Measurements from ENCODE around the gene PLPP7. TPM values are rescaled to one million over a fixed set of nuclear protein-coding genes. Genes with fewer than 3 reads are reported as not detected.
"Not testable (repeated sequence)": the region's sequence is repeated elsewhere in the genome, so short reads cannot be mapped to it uniquely, and the experiment has no call there.

The PLPP7 gene
- total RNA-seq, 1 experiment from 2014 or later: not detected

DNA sequence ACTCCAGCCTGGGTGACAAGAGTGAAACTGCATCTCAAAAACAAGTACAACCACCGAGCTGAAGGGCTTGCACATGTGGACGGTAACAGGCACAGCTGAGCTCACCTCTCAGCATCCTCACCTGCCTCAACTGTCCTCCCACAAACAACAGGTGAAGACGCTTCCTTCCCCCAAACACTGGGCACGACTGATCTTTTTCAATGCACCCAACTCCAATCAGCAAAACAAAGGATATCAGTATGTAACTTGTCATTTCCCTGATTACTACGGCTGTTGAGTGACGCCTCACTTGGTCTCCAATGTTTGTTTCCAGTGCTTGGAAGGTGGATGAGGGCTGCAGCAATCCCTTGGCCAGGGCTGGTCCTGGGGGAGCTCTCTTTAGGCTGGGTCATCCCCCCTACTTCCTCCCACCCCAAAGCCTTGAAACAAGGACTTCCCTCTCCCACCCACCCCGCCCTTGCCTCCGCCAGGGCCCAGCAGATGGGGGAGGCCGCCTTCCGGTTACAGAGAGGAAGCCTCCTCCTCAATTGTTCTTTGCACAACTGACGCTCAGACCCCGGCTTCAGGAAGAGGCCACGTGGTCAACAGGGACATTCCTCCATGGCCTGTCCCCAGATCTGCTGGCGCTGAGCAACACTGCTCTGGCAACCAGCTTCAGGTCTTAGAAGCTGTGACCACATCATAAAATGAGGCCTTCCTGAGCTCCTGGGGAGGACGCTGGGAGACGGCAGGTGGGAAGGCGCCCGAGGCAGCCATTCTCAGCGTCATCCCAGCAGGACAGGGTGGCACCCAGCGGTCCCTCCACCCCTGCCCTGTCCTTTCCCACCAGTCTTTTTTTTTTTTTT is 19.1 kb upstream of the PLPP7 start:
- CTCF ChIA-PET: no interaction called here
- H4K20me1 ChIP-seq (ENCODE audit: insufficient read depth): no peaks in the 10 kb centered on the region
- no peak for DNase-seq
- POLR2A ChIA-PET (ENCODE audit: unreplicated experiment): interaction anchor here (0.7 kb wide), 1 partner anchor 97 kb away, joined by 3 read pairs; no protein-coding TSS in a partner anchor
- H3K36me3 ChIP-seq (ENCODE audit: low read depth): no peaks in the 10 kb centered on the region
- no peaks in the 10 kb centered on the region for H3F3A ChIP-seq (ENCODE audit: insufficient read depth, low read depth)
- H3K4me2 ChIP-seq: no peak overlapping the region
- no peaks in the 10 kb centered on the region for H3K9me3 ChIP-seq (ENCODE audit: insufficient read depth, low read depth)
- no peak overlapping the region for H3K27ac ChIP-seq
- TF ChIP-seq EZH2 (IDR thresholded peaks at IDR 0.05; ENCODE audit: low read depth): no peak
- TF ChIP-seq, protein P1, sequence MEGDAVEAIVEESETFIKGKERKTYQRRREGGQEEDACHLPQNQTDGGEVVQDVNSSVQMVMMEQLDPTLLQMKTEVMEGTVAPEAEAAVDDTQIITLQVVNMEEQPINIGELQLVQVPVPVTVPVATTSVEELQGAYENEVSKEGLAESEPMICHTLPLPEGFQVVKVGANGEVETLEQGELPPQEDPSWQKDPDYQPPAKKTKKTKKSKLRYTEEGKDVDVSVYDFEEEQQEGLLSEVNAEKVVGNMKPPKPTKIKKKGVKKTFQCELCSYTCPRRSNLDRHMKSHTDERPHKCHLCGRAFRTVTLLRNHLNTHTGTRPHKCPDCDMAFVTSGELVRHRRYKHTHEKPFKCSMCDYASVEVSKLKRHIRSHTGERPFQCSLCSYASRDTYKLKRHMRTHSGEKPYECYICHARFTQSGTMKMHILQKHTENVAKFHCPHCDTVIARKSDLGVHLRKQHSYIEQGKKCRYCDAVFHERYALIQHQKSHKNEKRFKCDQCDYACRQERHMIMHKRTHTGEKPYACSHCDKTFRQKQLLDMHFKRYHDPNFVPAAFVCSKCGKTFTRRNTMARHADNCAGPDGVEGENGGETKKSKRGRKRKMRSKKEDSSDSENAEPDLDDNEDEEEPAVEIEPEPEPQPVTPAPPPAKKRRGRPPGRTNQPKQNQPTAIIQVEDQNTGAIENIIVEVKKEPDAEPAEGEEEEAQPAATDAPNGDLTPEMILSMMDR (conservative IDR thresholded peaks at IDR 0.05): no peak
- H3K4me1 ChIP-seq (replicated peaks; ENCODE audit: insufficient read depth): no peaks in the 10 kb centered on the region
- intact Hi-C loops (cut with micrococcal nuclease; ENCODE audit: unreplicated experiment): no loop called here
- no peaks in the 10 kb centered on the region for H3K27me3 ChIP-seq (ENCODE audit: insufficient read depth, low read depth)
- no TSS peak for BruUV-seq (replicated peaks)
- no peaks in the 10 kb centered on the region for H3K79me2 ChIP-seq (ENCODE audit: low read depth)
- no peak overlapping the region for H2AFZ ChIP-seq
- H3K9me2 ChIP-seq (ENCODE audit: insufficient read depth): no peaks in the 10 kb centered on the region
- no peak overlapping the region for H3K4me3 ChIP-seq

DNA sequence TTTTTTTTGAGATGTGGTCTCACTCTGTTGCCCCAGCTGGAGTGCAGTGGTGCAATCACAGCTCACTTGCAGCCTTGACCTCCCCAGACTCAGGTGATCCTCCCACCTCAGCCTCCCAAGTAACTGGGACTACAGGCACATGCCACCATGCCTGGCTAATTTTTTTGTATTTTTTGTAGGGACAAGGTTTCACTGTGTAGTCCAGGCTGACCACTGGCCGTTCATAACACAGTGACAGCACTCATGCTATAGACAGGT is 18.6 kb upstream of the PLPP7 start:
- POLR2A ChIA-PET (ENCODE audit: unreplicated experiment): interaction anchor here (0.6 kb wide), 1 partner anchor 10 kb away, joined by 3 read pairs; no protein-coding TSS in a partner anchor
- BruUV-seq (replicated peaks); H3K4me2 ChIP-seq; H4K20me1 ChIP-seq (ENCODE audit: insufficient read depth); H3K4me3 ChIP-seq; H3K79me2 ChIP-seq (ENCODE audit: low read depth); CTCF ChIA-PET; H3K27me3 ChIP-seq (ENCODE audit: insufficient read depth, low read depth); H3F3A ChIP-seq (ENCODE audit: insufficient read depth, low read depth); DNase-seq; intact Hi-C loops (cut with micrococcal nuclease; ENCODE audit: unreplicated experiment); H3K27ac ChIP-seq; H2AFZ ChIP-seq; H3K9me2 ChIP-seq (ENCODE audit: insufficient read depth); H3K36me3 ChIP-seq (ENCODE audit: low read depth); H3K9me3 ChIP-seq (ENCODE audit: insufficient read depth, low read depth); H3K4me1 ChIP-seq (replicated peaks; ENCODE audit: insufficient read depth): not testable (repeated sequence)

DNA sequence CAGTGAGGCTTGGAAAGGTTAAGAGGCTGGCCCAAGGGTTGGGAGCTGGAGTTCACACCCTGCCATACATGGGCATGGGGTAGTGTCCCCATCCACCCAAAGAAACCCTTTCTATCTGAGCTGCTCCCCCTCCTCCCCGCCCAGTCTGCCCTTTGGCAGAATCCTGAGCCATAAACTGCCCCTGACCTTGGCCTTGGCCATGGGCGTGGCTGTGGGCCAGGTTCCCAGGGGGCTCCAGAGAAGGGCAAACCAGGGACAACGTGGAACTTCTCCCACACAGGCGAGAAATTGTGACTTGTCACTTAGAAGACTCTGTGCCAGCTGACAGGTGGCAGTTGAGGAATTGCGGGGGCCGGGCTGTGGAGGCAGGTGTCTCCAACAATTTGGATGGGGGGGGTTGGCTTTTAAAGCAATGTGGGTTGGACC is 18.0 kb upstream of the PLPP7 start:
- Histone ChIP-seq H3K79me2 (ENCODE audit: low read depth) (no peaks in the 10 kb centered on the region), H3K4me1 (replicated peaks; ENCODE audit: insufficient read depth) (no peaks in the 10 kb centered on the region), H2AFZ (no peak overlapping the region), H3K9me2 (ENCODE audit: insufficient read depth) (no peaks in the 10 kb centered on the region), H4K20me1 (ENCODE audit: insufficient read depth) (no peaks in the 10 kb centered on the region), H3K4me3 (no peak overlapping the region), H3K27me3 (ENCODE audit: insufficient read depth, low read depth) (no peaks in the 10 kb centered on the region), H3K4me2 (no peak overlapping the region), H3F3A (ENCODE audit: insufficient read depth, low read depth) (no peaks in the 10 kb centered on the region), H3K36me3 (ENCODE audit: low read depth) (no peaks in the 10 kb centered on the region), H3K9me3 (ENCODE audit: insufficient read depth, low read depth) (no peaks in the 10 kb centered on the region), H3K27ac (no peak overlapping the region)
- intact Hi-C loops (cut with micrococcal nuclease; ENCODE audit: unreplicated experiment): no loop called here
- no TSS peak for BruUV-seq (replicated peaks)
- ChIA-PET POLR2A (ENCODE audit: unreplicated experiment) (interaction anchor here (0.6 kb wide), 1 partner anchor 10 kb away, joined by 3 read pairs; no protein-coding TSS in a partner anchor), CTCF (no interaction called here)
- TF ChIP-seq, protein P1 (conservative IDR thresholded peaks at IDR 0.05): no peak
- TF ChIP-seq EZH2 (IDR thresholded peaks at IDR 0.05; ENCODE audit: low read depth): no peak
- DNase-seq: no peak
